Ovary (tissue), 3 donors: ENCODE measurements around the gene RGS16.

Experiments used
- CTCF ChIP-seq, 3 donors: fragments of 450-650 bp in 2 of 3; fragments of 200-600 bp in 1 of 3; IDR thresholded peaks; one replicate each; pipeline versions ENCODE4 v1.5.1 to v1.8.0; 2016 to 2022; ENCODE audit warnings: antibody characterized with exemption in 3 of 3, mild to moderate bottlenecking in 1 of 3
- EP300 ChIP-seq: sonication (generic); formaldehyde crosslinking; IDR thresholded peaks from one replicate; pipeline ENCODE4 v1.6.1; 2017; ENCODE audit warnings: antibody characterized with exemption
- POLR2A ChIP-seq: fragments of 450-650 bp; IDR thresholded peaks from one replicate; pipeline ENCODE4 v1.6.1; 2017; ENCODE audit warnings: antibody characterized with exemption, mild to moderate bottlenecking, moderate library complexity
- donor health status: DM: no; HTN: no; CAD: no.

GRCh38 chr1:182561456-182561855 is 42.7 kb downstream of the RGS16 start:
- TF ChIP-seq POLR2A (no peak), CTCF (IDR thresholded peaks at IDR 0.05) (no peak), EP300 (no peak)
